GM12878 (cell line): ENCODE measurements around the gene SLCO2A1. TPM values are rescaled to one million over a fixed set of nuclear protein-coding genes. Genes with fewer than 3 reads are reported as not detected.

ENCODE experiments used
- ATAC-seq: fragments of 200-7000 bp; cut with Tn5 transposase; 3 replicates; pipeline ENCODE4 v1.9.1; 2020; ENCODE audit warnings: mild to moderate bottlenecking, moderate library complexity
- BruUV-seq: library from RNA; stranded (reverse); fragments of 400-500 nt; replicated peaks from 2 replicates; lab custom pipeline; 2021; lab: Mats Ljungman, UMichigan
- CTCF ChIA-PET: fragments of 300-600 bp; sonication (Branson Sonifier 250); formaldehyde crosslinking; extraction: SDS; loops from one replicate; lab custom pipeline; 2021; ENCODE audit warnings: inconsistent platforms; lab: Yijun Ruan, JAX
- POLR2A ChIA-PET: fragments of 350-600 bp; formaldehyde crosslinking; extraction: SDS; loops from one replicate; lab custom pipeline; 2021; ENCODE audit warnings: inconsistent platforms; lab: Charles Lee
- RAD21 ChIA-PET: fragments of 300-600 bp; sonication (Branson Sonifier 250); formaldehyde crosslinking; loops from one replicate; lab custom pipeline; 2023; ENCODE audit warnings: antibody characterized with exemption; ENCODE audit not compliant: unreplicated experiment; lab: Charles Lee
- SMC1A ChIA-PET: fragments of 300-600 bp; sonication (Branson Sonifier 250); formaldehyde crosslinking; loops from one replicate; lab custom pipeline; 2023; ENCODE audit not compliant: unreplicated experiment, uncharacterized antibody; lab: Charles Lee
- DNase-seq: peaks from one replicate; pipeline ENCODE4 v3.0.0-alpha.2; 2011; ENCODE audit warnings: low read depth, low spot score
- FAIRE-seq: peaks from 3 replicates; lab custom pipeline; 2011; peaks lifted over from hg19 to GRCh38; lab: Jason Lieb, UNC
- H2AFZ ChIP-seq: 2 replicates; pipeline ENCODE4 v1.6.0; 2011; ENCODE audit warnings: low read depth, low read length, control low read depth; ENCODE audit not compliant: control insufficient read depth
- H3K27ac ChIP-seq: 2 replicates; pipeline ENCODE4 v1.5.1; 2011; ENCODE audit warnings: control low read depth; ENCODE audit not compliant: control insufficient read depth, insufficient read depth
- H3K27me3 ChIP-seq, 2 experiments: replicated peaks in 1 of 2; 2 replicates each; pipeline versions ENCODE4 v1.6.0 to v1.6.1; 2011; ENCODE audit warnings: low read length in 1 of 2; ENCODE audit not compliant: control insufficient read depth in 2 of 2, insufficient read depth in 2 of 2
- H3K36me3 ChIP-seq, 2 experiments: 2 replicates each; pipeline ENCODE4 v1.5.1; 2011; ENCODE audit warnings: low read length in 1 of 2; ENCODE audit not compliant: control insufficient read depth in 2 of 2, insufficient read depth in 2 of 2
- H3K4me1 ChIP-seq: 2 replicates; pipeline ENCODE4 v1.6.1; 2011; ENCODE audit warnings: mild to moderate bottlenecking, low read length, moderate library complexity, mixed read lengths; ENCODE audit not compliant: control insufficient read depth, insufficient read depth
- H3K4me2 ChIP-seq: 2 replicates; pipeline ENCODE4 v1.6.0; 2011; ENCODE audit warnings: control low read depth; ENCODE audit not compliant: control insufficient read depth, insufficient read depth
- H3K4me3 ChIP-seq: fragments of 200-600 bp; sonication (generic); 2 replicates; pipeline ENCODE4 v1.5.1; 2016
- H3K79me2 ChIP-seq: 2 replicates; pipeline ENCODE4 v1.6.0; 2011; ENCODE audit warnings: low read length; ENCODE audit not compliant: control insufficient read depth, insufficient read depth
- H3K9ac ChIP-seq: 2 replicates; pipeline ENCODE4 v1.8.0; 2011; ENCODE audit warnings: low read length, control low read depth, mixed read lengths; ENCODE audit not compliant: control insufficient read depth, insufficient read depth
- H3K9me3 ChIP-seq: replicated peaks from 3 replicates; pipeline ENCODE4 v1.5.1; 2011; ENCODE audit warnings: mild to moderate bottlenecking, low read length; ENCODE audit not compliant: control insufficient read depth, insufficient read depth
- H4K20me1 ChIP-seq: 2 replicates; pipeline ENCODE4 v1.6.0; 2011; ENCODE audit not compliant: control insufficient read depth, insufficient read depth
- CREM ChIP-seq: IDR thresholded peaks from 2 replicates; pipeline ENCODE4 v1.6.1; 2014; ENCODE audit warnings: antibody characterized with exemption, low read depth
- KDM1A ChIP-seq: fragments of 200-600 bp; sonication (generic); IDR thresholded peaks from 2 replicates; pipeline ENCODE4 v1.6.1; 2016; ENCODE audit warnings: borderline replicate concordance
- RCOR1 ChIP-seq: conservative IDR thresholded peaks from 2 replicates; pipeline ENCODE4 v1.6.1; 2012; ENCODE audit warnings: low read depth, low read length, improper control_type of control experiment
- SIN3A ChIP-seq: IDR thresholded peaks from 2 replicates; pipeline ENCODE4 v1.6.1; 2012; ENCODE audit warnings: low read depth, low read length, improper control_type of control experiment
- SP1 ChIP-seq: IDR thresholded peaks from one replicate; pipeline ENCODE4 v1.6.1; 2011; ENCODE audit warnings: low read depth, low read length
- ZSCAN29 ChIP-seq: fragments of 450-650 bp; IDR thresholded peaks from 2 replicates; pipeline ENCODE4 v1.6.1; 2017; ENCODE audit warnings: mild to moderate bottlenecking, moderate library complexity
- ZZZ3 ChIP-seq: IDR thresholded peaks from 2 replicates; pipeline ENCODE4 v1.6.1; 2011; ENCODE audit warnings: low read depth; ENCODE audit not compliant: control insufficient read depth, insufficient read length
- WGBS: methylation state at CpG from one replicate; pipeline ENCODE4 v1.1.6; 2016; ENCODE audit warnings: low lambda C conversion rate; ENCODE audit not compliant: insufficient replicate concordance, insufficient coverage; ENCODE audit errors: missing lambda C conversion rate; 5-methylcytosine and 5-hydroxymethylcytosine counted together
- in situ Hi-C: fragments of 300-500 bp; cut with MboI; formaldehyde crosslinking; loops from 9 replicates; pipeline ENCODE4 v1.14.3; 2018; ENCODE audit warnings: mixed read lengths
- intact Hi-C: fragments of 100-400 bp; cut with micrococcal nuclease; formaldehyde crosslinking; loops from one replicate; pipeline ENCODE4 v1.14.2; 2022; ENCODE audit not compliant: unreplicated experiment
- polyA plus RNA-seq, 11 experiments: library from polyadenylated mRNA; depleted of rRNA in 4 of 11; unstranded in 6 of 11; stranded (reverse) in 5 of 11; fragments of >200 nt; fragmentation: Nextera tagmentation in 4 of 11; fragmentation: Illumina TruSeq in 1 of 11; extraction: Ambion mirVana in 4 of 11; extraction: Trizol in 1 of 11; gene quantifications; 1 replicate in 1 of 11; 2 replicates in 10 of 11; pipeline versions ENCODE4 v1.2.1 to v1.2.3, GENCODE V29; 2011 to 2016; ENCODE audit warnings: inconsistent platforms in 2 of 11, missing spikeins in 2 of 11, low read depth in 1 of 11
- total RNA-seq, 4 experiments: library from RNA; depleted of rRNA in 3 of 4; stranded (reverse); fragments of >200 nt in 3 of 4; fragmentation: Illumina TruSeq in 1 of 4; extraction: Trizol in 1 of 4; gene quantifications; 2 replicates each; pipeline versions ENCODE4 v1.2.1 to v1.2.3, GENCODE V29; 2013 to 2021
- TF ChIP-seq, protein P1 (sequence below): fragments of 450-650 bp; IDR thresholded peaks from 2 replicates; pipeline ENCODE4 v1.6.1; 2017; ENCODE audit warnings: mild to moderate bottlenecking, moderate library complexity
- TF ChIP-seq, protein P2 (sequence below): IDR thresholded peaks from 2 replicates; pipeline ENCODE4 v1.6.1; 2011; ENCODE audit warnings: mild to moderate bottlenecking, low read depth, low read length, moderate library complexity; ENCODE audit not compliant: insufficient replicate concordance
- TF ChIP-seq, protein P3 (sequence below): IDR thresholded peaks from 2 replicates; pipeline ENCODE4 v1.6.1; 2011; ENCODE audit warnings: borderline replicate concordance, low read depth, mild to moderate bottlenecking, moderate library complexity, low read length; ENCODE audit not compliant: insufficient read depth, poor library complexity, severe bottlenecking
- TF ChIP-seq, protein P4 (sequence below): IDR thresholded peaks from 2 replicates; pipeline ENCODE4 v1.6.1; 2012; ENCODE audit warnings: low read depth, low read length, improper control_type of control experiment
- TF ChIP-seq, protein P5 (sequence below): IDR thresholded peaks from 2 replicates; pipeline ENCODE4 v1.6.1; 2012; ENCODE audit warnings: low read depth, low read length, improper control_type of control experiment
- TF ChIP-seq, protein P6 (sequence below), 3 experiments: IDR thresholded peaks in 2 of 3; conservative IDR thresholded peaks in 1 of 3; 2 replicates each; pipeline ENCODE4 v1.5.1; 2011; ENCODE audit warnings: low read depth in 3 of 3, low read length in 3 of 3, mild to moderate bottlenecking in 3 of 3, control low read depth in 2 of 3, moderate library complexity in 2 of 3, inconsistent platforms in 1 of 3, mixed read lengths in 1 of 3; ENCODE audit not compliant: control insufficient read depth in 2 of 3, insufficient read depth in 1 of 3; ENCODE audit errors: extremely low read depth in 1 of 3

Gene SLCO2A1
- total and polyA plus RNA-seq, 10 of the 15 experiments (the other 5 are each of a cell fraction or from before 2014, with no cell fraction given), result 0.05 TPM; not detected in 9

DNA sequence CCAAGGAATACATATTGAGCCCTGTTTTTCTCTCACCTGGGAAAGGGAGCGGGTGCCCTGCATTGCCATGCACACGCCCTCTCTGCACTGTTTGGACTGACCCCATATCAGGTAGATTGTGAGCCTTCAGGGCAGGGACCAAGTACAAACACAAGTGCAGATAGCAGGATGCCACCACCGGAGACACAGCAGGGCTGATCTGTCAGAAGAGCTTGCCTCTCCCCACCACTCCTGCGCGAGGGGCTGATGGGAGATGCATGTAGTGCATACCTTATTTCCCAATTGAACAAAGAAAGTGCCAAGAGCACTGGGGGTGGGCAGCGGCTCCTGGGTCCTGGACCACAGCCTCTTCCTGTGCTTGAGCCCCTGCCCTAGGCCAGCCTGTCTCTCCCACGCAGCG lies 9.0 kb upstream of the SLCO2A1 start (continued):
- no peak for TF ChIP-seq ZZZ3
- TF ChIP-seq SP1, result no peak
- TF ChIP-seq ZSCAN29, result no peak
- no peak for TF ChIP-seq CREM
- TF ChIP-seq RCOR1, result no peak
- TF ChIP-seq, protein P1, sequence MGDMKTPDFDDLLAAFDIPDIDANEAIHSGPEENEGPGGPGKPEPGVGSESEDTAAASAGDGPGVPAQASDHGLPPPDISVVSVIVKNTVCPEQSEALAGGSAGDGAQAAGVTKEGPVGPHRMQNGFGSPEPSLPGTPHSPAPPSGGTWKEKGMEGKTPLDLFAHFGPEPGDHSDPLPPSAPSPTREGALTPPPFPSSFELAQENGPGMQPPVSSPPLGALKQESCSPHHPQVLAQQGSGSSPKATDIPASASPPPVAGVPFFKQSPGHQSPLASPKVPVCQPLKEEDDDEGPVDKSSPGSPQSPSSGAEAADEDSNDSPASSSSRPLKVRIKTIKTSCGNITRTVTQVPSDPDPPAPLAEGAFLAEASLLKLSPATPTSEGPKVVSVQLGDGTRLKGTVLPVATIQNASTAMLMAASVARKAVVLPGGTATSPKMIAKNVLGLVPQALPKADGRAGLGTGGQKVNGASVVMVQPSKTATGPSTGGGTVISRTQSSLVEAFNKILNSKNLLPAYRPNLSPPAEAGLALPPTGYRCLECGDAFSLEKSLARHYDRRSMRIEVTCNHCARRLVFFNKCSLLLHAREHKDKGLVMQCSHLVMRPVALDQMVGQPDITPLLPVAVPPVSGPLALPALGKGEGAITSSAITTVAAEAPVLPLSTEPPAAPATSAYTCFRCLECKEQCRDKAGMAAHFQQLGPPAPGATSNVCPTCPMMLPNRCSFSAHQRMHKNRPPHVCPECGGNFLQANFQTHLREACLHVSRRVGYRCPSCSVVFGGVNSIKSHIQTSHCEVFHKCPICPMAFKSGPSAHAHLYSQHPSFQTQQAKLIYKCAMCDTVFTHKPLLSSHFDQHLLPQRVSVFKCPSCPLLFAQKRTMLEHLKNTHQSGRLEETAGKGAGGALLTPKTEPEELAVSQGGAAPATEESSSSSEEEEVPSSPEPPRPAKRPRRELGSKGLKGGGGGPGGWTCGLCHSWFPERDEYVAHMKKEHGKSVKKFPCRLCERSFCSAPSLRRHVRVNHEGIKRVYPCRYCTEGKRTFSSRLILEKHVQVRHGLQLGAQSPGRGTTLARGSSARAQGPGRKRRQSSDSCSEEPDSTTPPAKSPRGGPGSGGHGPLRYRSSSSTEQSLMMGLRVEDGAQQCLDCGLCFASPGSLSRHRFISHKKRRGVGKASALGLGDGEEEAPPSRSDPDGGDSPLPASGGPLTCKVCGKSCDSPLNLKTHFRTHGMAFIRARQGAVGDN, result no peak

DNA sequence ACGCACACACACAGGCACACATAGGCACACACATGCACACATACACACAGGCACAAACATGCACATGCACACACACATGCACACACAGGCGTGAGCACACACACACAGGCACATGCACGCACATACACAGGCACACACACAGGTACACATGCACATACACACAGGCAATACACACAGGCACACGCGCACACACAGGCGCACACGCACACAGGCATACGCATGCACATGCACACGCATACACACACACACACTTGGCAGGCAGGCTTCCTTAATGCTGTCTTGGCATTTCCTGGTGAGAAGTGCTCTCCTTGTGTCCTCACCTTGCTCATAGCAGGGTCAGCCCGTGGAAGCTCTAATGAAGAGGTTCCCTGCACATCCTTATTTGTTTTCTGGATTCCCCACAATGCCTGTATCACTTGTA lies 8.4 kb upstream of the SLCO2A1 start:
- Histone ChIP-seq H2AFZ (no peak overlapping the region), H3K79me2 (no peaks in the 10 kb centered on the region), H4K20me1 (no peaks in the 10 kb centered on the region), H3K27ac (no peak overlapping the region), H3K4me1 (no peaks in the 10 kb centered on the region), H3K9me3 (no peaks in the 10 kb centered on the region; the same call in 2 of the 3 replicates), H3K27me3 (peaks cover 0 to 2% of the 10 kb centered on the region in 2 experiments; a peak in 2 of 4 replicates), H3K4me2 (no peak overlapping the region), H3K36me3 (no peaks in the 10 kb centered on the region), H3K4me3 (no peak overlapping the region), H3K9ac (no peak overlapping the region)
- in situ Hi-C loops, result no loop called here
- 53% methylated on average over 10 of the region's 10 CpGs for WGBS
- SMC1A ChIA-PET, result no interaction called here
- CTCF ChIA-PET, result no interaction called here
- FAIRE-seq, result no peak
- intact Hi-C loops, result no loop called here
- ATAC-seq, result no peak
- BruUV-seq, result no TSS peak
- no peak for DNase-seq
- RAD21 ChIA-PET, result no interaction called here
- POLR2A ChIA-PET, result no interaction called here
- TF ChIP-seq, protein P2, sequence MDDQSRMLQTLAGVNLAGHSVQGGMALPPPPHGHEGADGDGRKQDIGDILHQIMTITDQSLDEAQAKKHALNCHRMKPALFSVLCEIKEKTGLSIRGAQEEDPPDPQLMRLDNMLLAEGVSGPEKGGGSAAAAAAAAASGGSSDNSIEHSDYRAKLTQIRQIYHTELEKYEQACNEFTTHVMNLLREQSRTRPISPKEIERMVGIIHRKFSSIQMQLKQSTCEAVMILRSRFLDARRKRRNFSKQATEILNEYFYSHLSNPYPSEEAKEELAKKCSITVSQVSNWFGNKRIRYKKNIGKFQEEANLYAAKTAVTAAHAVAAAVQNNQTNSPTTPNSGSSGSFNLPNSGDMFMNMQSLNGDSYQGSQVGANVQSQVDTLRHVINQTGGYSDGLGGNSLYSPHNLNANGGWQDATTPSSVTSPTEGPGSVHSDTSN, result no peak
- TF ChIP-seq CREM (no peak), SIN3A (no peak), KDM1A (no peak)
- TF ChIP-seq, protein P3, sequence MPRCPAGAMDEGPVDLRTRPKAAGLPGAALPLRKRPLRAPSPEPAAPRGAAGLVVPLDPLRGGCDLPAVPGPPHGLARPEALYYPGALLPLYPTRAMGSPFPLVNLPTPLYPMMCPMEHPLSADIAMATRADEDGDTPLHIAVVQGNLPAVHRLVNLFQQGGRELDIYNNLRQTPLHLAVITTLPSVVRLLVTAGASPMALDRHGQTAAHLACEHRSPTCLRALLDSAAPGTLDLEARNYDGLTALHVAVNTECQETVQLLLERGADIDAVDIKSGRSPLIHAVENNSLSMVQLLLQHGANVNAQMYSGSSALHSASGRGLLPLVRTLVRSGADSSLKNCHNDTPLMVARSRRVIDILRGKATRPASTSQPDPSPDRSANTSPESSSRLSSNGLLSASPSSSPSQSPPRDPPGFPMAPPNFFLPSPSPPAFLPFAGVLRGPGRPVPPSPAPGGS, result no peak
- TF ChIP-seq, protein P4, sequence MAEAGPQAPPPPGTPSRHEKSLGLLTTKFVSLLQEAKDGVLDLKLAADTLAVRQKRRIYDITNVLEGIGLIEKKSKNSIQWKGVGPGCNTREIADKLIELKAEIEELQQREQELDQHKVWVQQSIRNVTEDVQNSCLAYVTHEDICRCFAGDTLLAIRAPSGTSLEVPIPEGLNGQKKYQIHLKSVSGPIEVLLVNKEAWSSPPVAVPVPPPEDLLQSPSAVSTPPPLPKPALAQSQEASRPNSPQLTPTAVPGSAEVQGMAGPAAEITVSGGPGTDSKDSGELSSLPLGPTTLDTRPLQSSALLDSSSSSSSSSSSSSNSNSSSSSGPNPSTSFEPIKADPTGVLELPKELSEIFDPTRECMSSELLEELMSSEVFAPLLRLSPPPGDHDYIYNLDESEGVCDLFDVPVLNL, result no peak
- TF ChIP-seq, protein P5, sequence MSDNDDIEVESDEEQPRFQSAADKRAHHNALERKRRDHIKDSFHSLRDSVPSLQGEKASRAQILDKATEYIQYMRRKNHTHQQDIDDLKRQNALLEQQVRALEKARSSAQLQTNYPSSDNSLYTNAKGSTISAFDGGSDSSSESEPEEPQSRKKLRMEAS, result no peak
- TF ChIP-seq, protein P6, sequence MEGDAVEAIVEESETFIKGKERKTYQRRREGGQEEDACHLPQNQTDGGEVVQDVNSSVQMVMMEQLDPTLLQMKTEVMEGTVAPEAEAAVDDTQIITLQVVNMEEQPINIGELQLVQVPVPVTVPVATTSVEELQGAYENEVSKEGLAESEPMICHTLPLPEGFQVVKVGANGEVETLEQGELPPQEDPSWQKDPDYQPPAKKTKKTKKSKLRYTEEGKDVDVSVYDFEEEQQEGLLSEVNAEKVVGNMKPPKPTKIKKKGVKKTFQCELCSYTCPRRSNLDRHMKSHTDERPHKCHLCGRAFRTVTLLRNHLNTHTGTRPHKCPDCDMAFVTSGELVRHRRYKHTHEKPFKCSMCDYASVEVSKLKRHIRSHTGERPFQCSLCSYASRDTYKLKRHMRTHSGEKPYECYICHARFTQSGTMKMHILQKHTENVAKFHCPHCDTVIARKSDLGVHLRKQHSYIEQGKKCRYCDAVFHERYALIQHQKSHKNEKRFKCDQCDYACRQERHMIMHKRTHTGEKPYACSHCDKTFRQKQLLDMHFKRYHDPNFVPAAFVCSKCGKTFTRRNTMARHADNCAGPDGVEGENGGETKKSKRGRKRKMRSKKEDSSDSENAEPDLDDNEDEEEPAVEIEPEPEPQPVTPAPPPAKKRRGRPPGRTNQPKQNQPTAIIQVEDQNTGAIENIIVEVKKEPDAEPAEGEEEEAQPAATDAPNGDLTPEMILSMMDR (IDR thresholded peaks at IDR 0.05 in 2 of 3, conservative IDR thresholded peaks at IDR 0.05 in 1 of 3; ENCODE audit: control insufficient read depth in 2 of 3, extremely low read depth in 1 of 3, insufficient read depth in 1 of 3, low read depth in 3 of 3, low read length in 3 of 3), result no peak
